Smooth muscle cell of the coronary artery (primary cell): ENCODE data around the gene POLQ. TPM values are rescaled to one million over a fixed set of nuclear protein-coding genes. Genes with fewer than 3 reads are reported as not detected.

Source experiments
- total RNA-seq: library from RNA; depleted of rRNA; stranded (reverse); fragments of >200 nt; gene quantifications from 2 replicates; pipeline ENCODE4 v1.2.3, GENCODE V29; 2014; ENCODE audit warnings: low replicate concordance

POLQ gene
- total RNA-seq: 0.70 and 2.7 TPM in 2 replicates

DNA sequence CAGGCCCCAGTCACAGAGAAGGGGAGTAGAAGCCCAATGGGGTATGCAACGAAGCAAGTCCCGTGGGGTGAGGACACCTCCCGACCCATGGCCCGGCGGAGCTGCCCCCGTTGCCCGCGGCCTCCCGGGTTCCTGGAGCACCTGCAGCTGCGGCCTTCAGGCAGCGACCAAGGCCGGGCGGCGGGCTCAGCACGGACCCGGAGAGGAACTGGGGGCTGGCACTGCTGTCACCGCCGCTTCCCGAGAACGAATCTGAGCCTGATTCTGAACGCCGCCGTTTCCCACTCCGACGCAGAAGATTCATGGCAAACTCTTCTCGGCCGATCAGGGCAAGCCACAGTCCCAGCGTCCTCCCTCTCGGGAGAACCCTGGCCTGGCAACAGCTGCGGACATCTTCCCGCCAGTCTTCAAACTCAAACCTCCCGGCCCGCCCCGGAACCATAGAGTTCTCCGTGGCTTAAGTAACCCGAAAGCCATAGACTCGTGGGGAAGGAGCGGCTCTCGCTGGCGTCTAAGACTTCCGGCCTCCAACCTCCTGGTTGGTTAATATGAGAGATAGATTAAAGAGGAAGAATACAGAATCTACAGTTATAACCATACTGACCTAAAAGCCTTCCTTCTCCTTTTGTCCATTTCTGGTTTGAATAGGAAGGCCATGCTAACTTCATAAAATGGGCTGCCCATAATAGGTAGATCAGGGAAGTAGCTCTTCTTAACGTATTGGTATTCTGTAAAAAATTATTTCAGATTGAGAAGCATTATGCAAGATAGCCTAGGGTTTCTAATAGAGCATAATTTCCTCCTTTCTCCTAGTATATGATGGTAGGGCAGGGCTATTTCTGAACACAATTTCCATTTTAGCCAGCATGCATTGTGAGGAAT is at the start of gene POLQ:
Gene POLQ, minus strand, starts transcription at position 415 of the 882 bp plus-strand sequence. Its CDS starts 111 bp downstream, at position 304.

GRCh38 chr3:121592856-121593702 is 47.3 kb upstream of the POLQ start, which contains the start of gene FBXO40:
TSS of gene FBXO40 (plus strand) at chr3:121593379. CDS start at chr3:121620576, 27,197 bp downstream.

DNA sequence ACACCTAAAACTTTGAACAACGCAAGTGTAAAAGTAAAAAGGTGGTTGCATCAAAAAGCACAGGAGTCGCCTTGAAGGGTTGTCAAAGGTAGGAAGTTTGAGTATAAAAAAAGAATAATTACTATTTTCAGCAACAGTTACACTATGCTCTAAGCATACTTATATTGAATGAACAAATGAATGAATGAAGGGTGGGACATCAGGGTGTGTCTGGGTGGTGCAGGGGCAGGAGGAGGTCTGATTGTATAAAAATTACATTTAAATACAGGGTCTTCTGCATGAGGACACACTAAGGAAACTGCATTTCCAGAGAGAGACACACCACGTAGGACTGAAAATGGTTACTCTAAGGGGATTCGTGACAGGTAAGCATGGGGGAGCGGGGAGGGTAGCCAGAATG is 21.9 kb upstream of the POLQ start, which contains the start of gene ARGFX:
Gene ARGFX, plus strand, starts transcription at position 301 of the 400 bp plus-strand sequence. CDS start 2,765 bp downstream, outside the sequence.

Other genes with a start within 250 kb of the POLQ start
- gene ARGFX, start 22.0 kb upstream of the POLQ start, total RNA-seq: not detected in 2 replicates
- not detected in 2 replicates for gene FBXO40, start 47.4 kb upstream of the POLQ start, total RNA-seq
- 0.60 and 2.2 TPM in 2 replicates for gene HCLS1, start 114.9 kb upstream of the POLQ start, total RNA-seq
- 28.7 and 53.1 TPM in 2 replicates for gene GOLGB1, start 203.8 kb upstream of the POLQ start, total RNA-seq